GM12891 (cell line): Measurements from ENCODE around the gene CDKN2B.

Experiments
- POLR2A ChIP-seq: IDR thresholded peaks from 2 replicates; pipeline ENCODE4 v1.6.1; 2011; ENCODE audit warnings: low read depth, low read length, control low read depth
- POLR2AphosphoS5 ChIP-seq: IDR thresholded peaks from 2 replicates; pipeline ENCODE4 v1.6.1; 2011; ENCODE audit warnings: low read depth, low read length, control low read depth
- TAF1 ChIP-seq: IDR thresholded peaks from 2 replicates; pipeline ENCODE4 v1.6.1; 2011; ENCODE audit warnings: low read depth, low read length, control low read depth

DNA sequence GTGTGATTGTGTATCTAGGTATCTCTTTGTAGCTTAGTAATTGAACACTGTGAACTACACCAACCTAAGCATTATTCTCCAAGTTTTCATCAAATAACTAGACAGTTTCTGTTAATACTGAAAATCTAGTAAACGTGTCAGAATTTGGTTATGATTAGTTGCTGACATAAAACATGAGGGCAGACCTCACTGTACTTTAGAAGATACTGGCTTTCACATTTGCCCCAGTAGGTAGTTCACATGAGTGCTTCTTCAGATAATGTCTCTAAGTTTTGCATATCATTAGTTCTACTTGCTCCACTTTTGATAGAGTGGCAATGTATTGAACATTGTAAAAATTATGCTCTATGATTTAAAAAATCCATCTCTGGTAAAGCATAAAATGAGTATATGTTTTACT is 7.1 kb downstream of the CDKN2B start:
- no peak for TF ChIP-seq POLR2AphosphoS5
- TF ChIP-seq POLR2A = no peak
- TF ChIP-seq TAF1 = no peak
